Activated T-cell treated with anti-CD3 and anti-CD28 coated beads, Interleukin-2, amount 50 U/mL, for 72 hours (primary cell): ENCODE measurements around the gene TAPT1. TPM values are rescaled to one million over a fixed set of nuclear protein-coding genes. Genes with fewer than 3 reads are reported as not detected.

Experiments used
- ATAC-seq, 2 donors: fragments of 150-1000 bp; cut with Tn5 transposase; replicated peaks in 1 of 2; 2 replicates each; pipeline ENCODE4 v1.10.0; 2021; ENCODE audit warnings: moderate library complexity in 2 of 2, mild to moderate bottlenecking in 1 of 2
- DNase-seq, 2 donors: peaks; one replicate each; pipeline ENCODE4 v3.0.0; 2021 to 2022; ENCODE audit warnings: mixed read lengths in 1 of 2
- H3K27ac Mint-ChIP-seq: one replicate; pipeline ENCODE4 v1.8.0; 2022; ENCODE audit warnings: mild to moderate bottlenecking, moderate library complexity, mixed read lengths
- H3K27me3 Mint-ChIP-seq: one replicate; pipeline ENCODE4 v1.8.0; 2022; ENCODE audit warnings: low read depth, mixed read lengths
- H3K36me3 Mint-ChIP-seq, 2 donors: one replicate each; pipeline ENCODE4 v1.8.0; 2022; ENCODE audit warnings: mixed read lengths in 2 of 2, mild to moderate bottlenecking in 1 of 2; ENCODE audit not compliant: insufficient read depth in 2 of 2
- H3K4me1 Mint-ChIP-seq: one replicate; pipeline ENCODE4 v1.8.0; 2022; ENCODE audit warnings: low read depth, mixed read lengths
- H3K4me3 Mint-ChIP-seq, 2 donors: one replicate each; pipeline ENCODE4 v1.8.0; 2022; ENCODE audit warnings: mild to moderate bottlenecking in 2 of 2, mixed read lengths in 2 of 2, moderate library complexity in 2 of 2
- H3K9me3 Mint-ChIP-seq, 2 donors: one replicate each; pipeline ENCODE4 v1.8.0; 2022; ENCODE audit warnings: mixed read lengths in 2 of 2
- total RNA-seq, 2 donors: library from RNA; stranded (reverse); gene quantifications; one replicate each; pipeline ENCODE4 v1.2.3, GENCODE V29; 2022

TAPT1 gene
- total RNA-seq, 2 donors from 2014 or later: 58.6 to 65.3 TPM

DNA sequence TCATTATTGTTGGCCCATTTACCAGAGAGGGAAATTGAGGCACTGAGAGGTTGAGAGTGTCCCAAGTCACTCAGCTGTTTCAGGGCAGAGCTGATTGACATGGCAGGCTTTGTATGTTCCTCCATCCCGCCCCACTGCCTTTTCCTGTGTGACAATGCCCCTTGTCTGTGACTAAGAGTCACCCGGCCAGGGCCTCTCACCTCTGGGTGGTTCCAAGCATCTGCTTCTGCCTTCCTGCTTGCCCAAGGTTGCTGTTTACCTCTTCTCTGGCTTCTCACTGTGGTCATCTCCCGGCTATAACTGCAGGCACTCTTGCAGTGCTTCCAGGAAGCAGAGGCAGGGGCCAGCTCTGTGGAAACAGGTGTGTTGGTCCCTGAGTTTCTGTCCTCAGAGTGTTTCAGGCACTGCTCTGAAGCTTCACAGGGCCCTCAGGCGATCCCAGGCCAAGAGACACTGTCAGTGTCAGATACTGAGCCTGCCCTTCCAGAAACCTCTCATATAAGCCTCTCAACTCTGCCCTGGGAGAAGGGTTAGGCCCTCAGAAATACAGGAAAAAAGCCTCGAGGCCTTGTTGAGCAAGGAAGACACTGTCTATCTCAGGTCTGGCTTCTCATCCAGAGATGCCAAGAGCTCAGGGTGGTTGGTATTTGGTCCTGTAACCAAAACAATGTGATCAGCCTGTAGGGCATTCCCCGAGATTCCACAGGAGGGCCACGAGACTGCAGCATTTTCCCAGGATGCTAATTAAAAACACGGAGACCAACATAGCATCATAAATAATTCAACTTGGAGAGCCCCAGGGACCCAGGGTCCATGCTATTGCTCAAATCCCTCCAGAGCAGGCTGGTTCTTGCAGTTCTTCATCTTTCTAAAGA lies 100.5 kb downstream of the TAPT1 start:
- no peak overlapping the region for H3K27ac Mint-ChIP-seq
- H3K9me3 Mint-ChIP-seq: peaks cover 0 to 2% of the 10 kb centered on the region in 2 donors
- no peaks in the 10 kb centered on the region for H3K27me3 Mint-ChIP-seq
- peaks cover 28% of the 10 kb centered on the region for H3K4me1 Mint-ChIP-seq
- DNase-seq: no peak
- H3K36me3 Mint-ChIP-seq: peaks cover 0 to 2% of the 10 kb centered on the region in 2 donors
- no peak overlapping the region for H3K4me3 Mint-ChIP-seq
- no peak for ATAC-seq

DNA sequence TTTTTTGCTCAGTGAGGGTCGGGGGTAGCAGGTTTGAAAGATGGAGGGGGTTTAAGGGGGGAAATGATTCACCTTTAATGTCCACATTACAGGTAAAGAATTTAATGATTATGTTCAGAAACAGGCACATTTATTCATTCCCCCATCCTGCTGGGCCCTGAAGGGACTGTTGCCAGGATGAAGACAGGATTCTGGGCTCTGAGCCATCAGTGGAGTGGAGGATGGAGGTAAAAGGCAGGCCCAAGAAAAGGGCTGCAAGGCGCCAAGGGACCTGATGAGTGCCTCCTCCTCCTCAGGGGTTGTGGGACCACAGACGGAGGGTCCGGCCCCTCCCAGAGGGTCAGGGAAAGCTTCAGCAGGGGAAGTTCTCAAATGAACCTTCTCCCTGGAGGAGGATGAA lies 102.0 kb downstream of the TAPT1 start:
- Mint-ChIP-seq H3K27me3 (no peaks in the 10 kb centered on the region), H3K4me3 (no peak overlapping the region), H3K4me1 (peaks cover 28% of the 10 kb centered on the region), H3K9me3 (peaks cover 0 to 2% of the 10 kb centered on the region in 2 donors), H3K36me3 (peaks cover 0 to 2% of the 10 kb centered on the region in 2 donors), H3K27ac (no peak overlapping the region)
- ATAC-seq (no peak), DNase-seq (no peak)

DNA sequence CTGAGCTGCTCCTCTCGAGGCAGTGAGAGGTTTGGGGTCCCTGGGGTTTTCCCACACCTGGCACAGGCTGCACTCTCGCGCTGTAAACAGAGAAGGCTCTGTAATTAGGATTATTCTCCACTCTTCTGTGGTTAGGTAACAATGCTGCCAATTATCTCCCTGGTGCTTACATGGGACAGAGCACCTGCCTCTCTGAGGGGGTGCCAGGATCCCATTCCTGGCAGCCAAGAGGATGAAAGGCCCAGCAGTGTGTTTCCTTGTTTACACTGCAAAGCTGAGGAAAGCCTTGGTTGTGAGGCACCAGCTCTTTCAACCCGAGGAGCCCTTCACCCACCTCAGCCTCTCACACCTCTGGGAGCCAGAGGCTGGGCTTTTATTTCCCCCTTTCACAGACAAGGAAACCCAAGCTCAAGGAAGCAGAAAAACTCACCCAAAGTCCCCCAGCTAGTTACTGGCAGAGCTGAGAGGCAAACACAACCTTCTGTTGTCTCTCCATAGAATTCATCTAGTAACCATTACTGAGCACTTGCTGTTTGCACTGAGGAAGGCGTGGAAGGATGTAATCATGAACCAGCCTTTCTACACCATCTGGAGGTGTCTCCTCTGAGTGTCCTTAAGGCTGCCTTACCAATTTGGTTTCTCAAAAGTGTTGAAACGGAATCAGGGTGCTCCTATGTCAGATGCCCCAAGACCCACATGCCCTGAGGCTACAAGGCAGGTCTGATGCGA lies 102.8 kb downstream of the TAPT1 start:
- no peaks in the 10 kb centered on the region for H3K27me3 Mint-ChIP-seq
- peaks cover 0 to 2% of the 10 kb centered on the region in 2 donors for H3K9me3 Mint-ChIP-seq
- DNase-seq: no peak
- H3K27ac Mint-ChIP-seq: no peak overlapping the region
- peak; percentile 7 to 21 for ATAC-seq
- peaks cover 0 to 2% of the 10 kb centered on the region in 2 donors for H3K36me3 Mint-ChIP-seq
- no peak overlapping the region for H3K4me3 Mint-ChIP-seq
- peaks cover 28% of the 10 kb centered on the region for H3K4me1 Mint-ChIP-seq

DNA sequence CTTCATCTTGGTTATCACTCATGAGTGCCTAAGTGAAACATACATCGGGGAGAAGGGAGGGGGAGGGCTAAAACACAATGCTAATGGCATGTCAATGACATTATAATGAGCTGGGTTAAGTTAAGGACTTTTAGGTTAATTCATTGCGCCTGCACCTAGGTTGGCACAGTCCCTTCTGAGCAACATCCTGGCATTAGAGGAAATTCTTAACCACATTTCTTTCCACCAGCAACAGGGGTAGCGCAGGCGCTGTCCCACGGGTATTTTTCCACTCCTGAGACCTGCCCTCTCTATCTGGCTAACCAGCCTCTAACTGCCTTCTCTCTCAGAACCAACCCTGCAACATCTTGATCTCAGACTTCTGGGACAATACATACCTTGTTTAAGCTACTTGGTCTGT lies 103.5 kb downstream of the TAPT1 start:
- H3K27ac Mint-ChIP-seq: no peak overlapping the region
- no peaks in the 10 kb centered on the region for H3K27me3 Mint-ChIP-seq
- peak; percentile 35 to 36 for DNase-seq
- ATAC-seq: peak; percentile 82 to 84
- peaks cover 0 to 2% of the 10 kb centered on the region in 2 donors for H3K36me3 Mint-ChIP-seq
- H3K4me1 Mint-ChIP-seq: peaks cover 28% of the 10 kb centered on the region
- peaks cover 0 to 2% of the 10 kb centered on the region in 2 donors for H3K9me3 Mint-ChIP-seq
- H3K4me3 Mint-ChIP-seq: peak overlapping the region in 1 of 2 donors; percentile 14

DNA sequence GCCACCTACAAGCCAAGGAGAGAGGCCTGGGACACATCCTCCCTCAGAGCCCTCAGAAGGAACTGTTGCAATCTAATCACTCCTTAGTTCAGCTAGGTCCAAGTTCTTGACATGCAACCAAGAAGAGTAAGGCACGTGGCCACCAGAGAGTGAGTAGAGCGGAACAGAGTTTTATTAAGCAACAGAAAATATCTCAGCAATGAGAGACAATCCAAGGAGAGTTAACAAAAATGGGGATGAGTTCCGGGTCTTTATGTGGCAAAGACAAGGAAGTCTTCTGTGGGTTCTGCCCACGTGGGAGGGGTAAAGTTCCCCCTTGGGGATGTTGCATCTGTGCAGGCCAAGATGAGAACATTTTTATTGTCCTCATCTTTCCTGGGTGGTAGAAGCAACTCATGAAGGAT lies 104.0 kb downstream of the TAPT1 start:
- Mint-ChIP-seq H3K27ac (no peak overlapping the region), H3K4me3 (peak overlapping the region in 1 of 2 donors; percentile 31), H3K36me3 (peaks cover 0 to 2% of the 10 kb centered on the region in 2 donors), H3K9me3 (peaks cover 0 to 2% of the 10 kb centered on the region in 2 donors), H3K4me1 (peaks cover 28% of the 10 kb centered on the region), H3K27me3 (no peaks in the 10 kb centered on the region)
- ATAC-seq (no peak), DNase-seq (no peak)

DNA sequence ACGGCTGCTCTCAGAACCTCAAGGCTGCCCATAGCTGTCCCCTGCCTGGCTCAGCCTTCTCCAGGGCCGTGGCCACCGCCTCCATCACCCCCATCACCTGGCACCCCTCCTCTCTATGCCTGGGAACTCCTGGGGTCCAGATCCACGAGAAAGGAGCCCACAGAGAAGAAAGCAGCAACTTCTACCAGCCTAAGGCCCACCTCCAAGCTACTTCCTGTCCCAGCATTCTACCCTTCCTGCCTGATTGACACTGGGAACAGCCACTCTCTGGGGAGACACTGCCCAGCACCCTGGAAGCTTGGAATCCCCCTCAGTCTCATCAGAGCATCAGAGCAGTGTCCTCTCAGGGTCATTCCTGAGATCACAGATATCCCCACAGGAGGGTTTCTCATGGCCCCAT lies 105.6 kb downstream of the TAPT1 start:
- H3K4me3 Mint-ChIP-seq: no peak overlapping the region
- no peaks in the 10 kb centered on the region for H3K27me3 Mint-ChIP-seq
- DNase-seq: no peak
- peaks cover 0 to 2% of the 10 kb centered on the region in 2 donors for H3K36me3 Mint-ChIP-seq
- H3K27ac Mint-ChIP-seq: no peak overlapping the region
- peaks cover 0 to 2% of the 10 kb centered on the region in 2 donors for H3K9me3 Mint-ChIP-seq
- H3K4me1 Mint-ChIP-seq: peaks cover 25% of the 10 kb centered on the region
- ATAC-seq: no peak

DNA sequence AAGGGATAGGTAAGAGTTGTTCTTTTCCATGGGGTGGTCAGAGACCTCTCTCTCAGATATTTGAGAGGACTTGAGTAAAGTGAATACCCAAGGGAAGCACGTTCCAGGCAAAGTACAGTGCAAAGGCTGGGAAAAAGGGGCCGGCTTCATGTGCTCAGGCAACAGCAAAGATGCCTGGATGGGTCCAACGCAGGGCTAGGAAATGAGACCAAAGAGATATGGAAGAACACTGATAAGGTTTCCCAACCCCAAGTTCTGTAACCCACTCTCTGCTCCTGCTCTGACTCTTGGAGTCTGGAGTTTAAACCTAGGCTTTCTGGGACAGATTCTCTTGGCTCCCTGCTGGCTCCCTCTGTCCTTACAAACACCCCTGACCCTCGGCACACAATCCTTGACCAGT lies 106.3 kb downstream of the TAPT1 start:
- Mint-ChIP-seq H3K4me1 (peaks cover 24% of the 10 kb centered on the region), H3K27me3 (no peaks in the 10 kb centered on the region), H3K36me3 (peaks cover 0 to 2% of the 10 kb centered on the region in 2 donors), H3K9me3 (peaks cover 0 to 2% of the 10 kb centered on the region in 2 donors), H3K27ac (no peak overlapping the region), H3K4me3 (no peak overlapping the region)
- no peak for DNase-seq
- ATAC-seq: no peak

DNA sequence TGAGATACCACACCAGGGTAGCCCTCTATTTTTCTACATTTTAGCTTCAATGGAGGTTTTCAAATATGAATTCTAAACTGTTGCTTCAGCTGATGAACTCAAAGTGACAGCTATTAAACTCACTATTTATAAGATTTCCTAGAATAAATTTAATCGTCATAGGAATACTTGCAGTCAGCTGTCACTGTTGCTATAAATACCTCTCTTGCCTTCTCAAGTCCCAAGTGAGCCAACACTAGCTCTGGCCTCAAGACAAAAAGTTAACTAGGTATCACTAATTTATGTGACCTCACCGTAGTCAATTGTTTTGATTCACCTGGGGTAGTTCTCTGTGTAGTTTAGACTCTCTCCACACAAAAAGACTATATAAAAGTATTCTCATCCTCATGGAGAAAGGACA lies 108.2 kb downstream of the TAPT1 start:
- no peak overlapping the region for H3K4me3 Mint-ChIP-seq
- H3K27ac Mint-ChIP-seq: no peak overlapping the region
- DNase-seq (no peak), ATAC-seq (no peak)
- peaks cover 13% of the 10 kb centered on the region for H3K4me1 Mint-ChIP-seq
- H3K9me3 Mint-ChIP-seq: peaks cover 0 to 2% of the 10 kb centered on the region in 2 donors
- H3K36me3 Mint-ChIP-seq: peaks cover 0 to 2% of the 10 kb centered on the region in 2 donors
- H3K27me3 Mint-ChIP-seq: no peaks in the 10 kb centered on the region

DNA sequence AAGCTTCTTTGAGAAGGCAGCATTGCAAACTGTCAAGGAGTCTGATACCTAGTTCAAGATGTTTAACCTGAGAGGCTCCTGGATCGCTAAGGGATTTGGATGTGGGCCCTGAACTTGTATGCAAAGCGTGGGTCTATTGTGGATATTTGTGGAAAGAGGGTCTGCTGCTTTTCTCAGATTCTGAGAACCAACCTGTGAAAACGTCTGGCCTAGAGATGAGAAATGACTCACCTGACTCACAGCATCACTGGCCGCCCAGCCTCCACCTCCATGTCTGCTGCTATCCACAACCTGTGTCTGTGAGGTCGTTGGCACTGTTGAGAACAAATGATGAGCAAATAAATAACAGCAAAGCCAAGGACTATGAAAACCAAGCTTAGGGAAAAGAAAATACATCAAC lies 109.1 kb downstream of the TAPT1 start:
- Mint-ChIP-seq H3K4me1 (peaks cover 4% of the 10 kb centered on the region), H3K27ac (no peak overlapping the region), H3K27me3 (no peaks in the 10 kb centered on the region), H3K4me3 (no peak overlapping the region), H3K36me3 (peaks cover 0 to 2% of the 10 kb centered on the region in 2 donors), H3K9me3 (peaks cover 0 to 2% of the 10 kb centered on the region in 2 donors)
- DNase-seq: no peak
- ATAC-seq: no peak

DNA sequence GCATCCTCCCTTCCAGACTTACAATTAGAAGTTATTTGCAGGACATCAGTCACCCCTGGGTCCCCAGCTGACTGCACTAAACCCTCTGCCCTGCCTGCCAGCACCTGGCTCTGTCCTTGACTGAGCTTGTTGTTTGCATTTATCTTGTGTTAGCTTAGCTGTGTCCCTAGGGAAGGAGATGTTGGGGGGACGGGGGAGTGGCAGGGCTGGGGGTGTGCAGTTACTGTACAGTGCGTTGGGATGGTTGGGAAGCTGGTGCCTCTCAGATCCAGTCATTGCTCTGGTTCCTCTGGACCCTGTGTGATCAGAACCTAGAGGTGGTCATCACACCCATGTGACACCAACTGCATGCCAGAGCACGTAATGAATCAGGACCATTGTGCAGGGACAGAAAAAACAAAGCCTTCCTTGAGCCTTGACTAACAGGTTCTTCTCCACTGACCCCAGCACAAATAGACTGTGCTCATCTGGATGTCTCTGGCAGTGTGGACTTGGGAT lies 109.7 kb downstream of the TAPT1 start:
- Mint-ChIP-seq H3K4me1 (no peaks in the 10 kb centered on the region), H3K27ac (no peak overlapping the region), H3K27me3 (no peaks in the 10 kb centered on the region), H3K4me3 (no peak overlapping the region), H3K9me3 (no peaks in the 10 kb centered on the region), H3K36me3 (peaks cover 0 to 2% of the 10 kb centered on the region in 2 donors)
- DNase-seq: no peak
- ATAC-seq: no peak

DNA sequence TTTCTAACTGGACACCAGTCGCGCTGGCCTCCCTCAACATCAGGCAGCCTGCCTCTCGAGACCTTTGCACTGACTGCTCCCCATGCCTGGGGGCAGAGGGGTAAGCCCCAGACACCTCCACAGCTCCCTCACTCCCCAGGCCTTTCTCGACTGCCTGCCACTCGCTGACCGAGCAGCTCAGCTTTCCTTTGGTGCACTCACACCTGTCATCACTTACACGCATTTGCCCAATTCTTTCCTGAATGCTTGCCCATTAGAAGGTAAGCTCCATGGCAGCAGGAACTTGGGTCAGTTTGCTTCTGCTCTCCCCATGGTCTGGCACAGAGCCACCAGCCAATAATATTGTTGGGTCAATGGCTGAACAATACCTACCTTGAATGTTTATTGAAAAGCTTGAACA lies 110.3 kb downstream of the TAPT1 start:
- DNase-seq: no peak
- H3K36me3 Mint-ChIP-seq: no peaks in the 10 kb centered on the region
- no peak overlapping the region for H3K27ac Mint-ChIP-seq
- no peaks in the 10 kb centered on the region for H3K9me3 Mint-ChIP-seq
- H3K27me3 Mint-ChIP-seq: no peaks in the 10 kb centered on the region
- H3K4me3 Mint-ChIP-seq: no peak overlapping the region
- no peaks in the 10 kb centered on the region for H3K4me1 Mint-ChIP-seq
- ATAC-seq: no peak

DNA sequence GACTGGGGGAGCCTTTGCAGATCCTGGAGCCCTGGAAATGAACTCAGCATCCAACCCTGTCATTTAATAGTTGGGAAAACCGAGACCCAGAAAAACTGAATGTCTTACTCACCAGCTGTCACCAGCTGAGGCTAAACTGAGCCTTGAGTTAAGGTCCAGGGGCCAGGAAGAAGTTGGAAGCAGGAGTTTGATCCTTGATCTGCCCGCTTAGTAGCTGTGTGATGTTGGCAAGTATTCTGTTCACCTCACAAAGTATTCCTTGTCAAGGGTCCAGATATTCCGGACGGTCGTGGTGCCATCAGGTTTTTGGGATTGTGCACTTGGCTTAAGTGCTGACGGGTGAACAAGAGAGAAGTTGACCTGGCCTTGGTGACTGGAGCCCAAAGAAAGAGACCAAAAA lies 111.7 kb downstream of the TAPT1 start:
- Mint-ChIP-seq H3K27ac (no peak overlapping the region), H3K9me3 (no peaks in the 10 kb centered on the region), H3K27me3 (peaks cover 6% of the 10 kb centered on the region), H3K36me3 (no peaks in the 10 kb centered on the region), H3K4me3 (no peak overlapping the region), H3K4me1 (no peaks in the 10 kb centered on the region)
- ATAC-seq (no peak), DNase-seq (no peak)

DNA sequence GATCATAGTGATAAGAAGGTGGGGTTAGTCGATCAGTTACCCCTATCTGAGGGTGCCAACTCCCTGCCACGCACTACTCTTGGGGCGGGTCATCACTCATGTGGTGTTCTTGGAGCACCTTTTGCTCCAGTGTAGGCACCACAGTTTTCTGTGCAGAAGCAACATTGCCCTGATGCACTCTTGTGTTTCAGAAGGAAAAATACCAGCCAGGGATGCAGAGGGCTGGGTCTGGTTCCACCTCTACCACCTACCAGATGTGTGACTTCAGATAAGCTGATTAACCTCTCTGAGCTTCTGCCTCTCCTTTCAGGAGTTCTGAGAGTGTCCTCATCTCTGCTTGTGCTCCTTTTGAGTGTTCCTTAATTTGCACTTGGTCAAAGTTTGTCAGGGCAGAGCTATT lies 112.5 kb downstream of the TAPT1 start:
- DNase-seq (no peak), ATAC-seq (no peak)
- H3K4me1 Mint-ChIP-seq: no peaks in the 10 kb centered on the region
- H3K4me3 Mint-ChIP-seq: no peak overlapping the region
- no peaks in the 10 kb centered on the region for H3K36me3 Mint-ChIP-seq
- peaks cover 11% of the 10 kb centered on the region for H3K27me3 Mint-ChIP-seq
- H3K9me3 Mint-ChIP-seq: no peaks in the 10 kb centered on the region
- no peak overlapping the region for H3K27ac Mint-ChIP-seq
